Spleen (tissue), 11 donors: Measurements from ENCODE around the gene ALDH1L1. TPM values are rescaled to one million over a fixed set of nuclear protein-coding genes. Genes with fewer than 3 reads are reported as not detected.
A peak's percentile ranks its signal among the peaks of the same experiment; 100 is the strongest.

Experiments
- DNase-seq: peaks from one replicate; pipeline ENCODE4 v3.0.0-alpha.2; 2020
- H3K27ac ChIP-seq, 8 donors: fragments of 200-600 bp; sonication (generic) in 7 of 8; 1 replicate in 4 of 8; 2 replicates in 4 of 8; pipeline versions ENCODE4 v1.5.0 to v1.8.0; 2016 to 2021; ENCODE audit warnings: inconsistent platforms in 4 of 8, mild to moderate bottlenecking in 4 of 8, moderate library complexity in 1 of 8
- H3K27me3 ChIP-seq, 7 donors: fragments of 200-600 bp; sonication (generic) in 6 of 7; replicated peaks in 1 of 7; 1 replicate in 4 of 7; 2 replicates in 3 of 7; pipeline versions ENCODE4 v1.5.0 to v1.8.0; 2016 to 2021; ENCODE audit warnings: inconsistent platforms in 3 of 7, mild to moderate bottlenecking in 1 of 7
- H3K36me3 ChIP-seq, 6 donors: fragments of 200-600 bp; sonication (generic) in 5 of 6; 1 replicate in 4 of 6; 2 replicates in 2 of 6; pipeline versions ENCODE4 v1.5.0 to v1.8.0; 2016 to 2021; ENCODE audit warnings: inconsistent platforms in 2 of 6
- H3K4me1 ChIP-seq, 6 donors: fragments of 200-600 bp; sonication (generic) in 5 of 6; 1 replicate in 3 of 6; 2 replicates in 3 of 6; pipeline versions ENCODE4 v1.5.0 to v1.8.0; 2016 to 2021; ENCODE audit warnings: inconsistent platforms in 3 of 6
- H3K4me3 ChIP-seq, 8 donors: fragments of 200-600 bp; sonication (generic) in 7 of 8; 1 replicate in 4 of 8; 2 replicates in 4 of 8; pipeline versions ENCODE4 v1.5.0 to v1.8.0; 2016 to 2021; ENCODE audit warnings: inconsistent platforms in 4 of 8, mild to moderate bottlenecking in 4 of 8, moderate library complexity in 2 of 8
- H3K9me3 ChIP-seq, 8 donors: fragments of 200-600 bp; sonication (generic) in 7 of 8; 1 replicate in 4 of 8; 2 replicates in 4 of 8; pipeline versions ENCODE4 v1.5.0 to v1.8.0; 2016 to 2021; ENCODE audit warnings: inconsistent platforms in 4 of 8
- POLR2A ChIP-seq, 3 donors: fragments of 450-650 bp; IDR thresholded peaks; one replicate each; pipeline ENCODE4 v1.5.1; 2017; ENCODE audit warnings: antibody characterized with exemption in 3 of 3, mild to moderate bottlenecking in 1 of 3
- POLR2AphosphoS5 ChIP-seq, 3 donors: sonication (generic); formaldehyde crosslinking; IDR thresholded peaks; one replicate each; pipeline ENCODE4 v1.5.1; 2017; ENCODE audit warnings: antibody characterized with exemption in 3 of 3
- WGBS, 5 donors: extraction: QIAGEN DNeasy Blood & Tissue Kit in 3 of 5; methylation state at CpG; one replicate each; pipeline versions ENCODE4 v1.1.5 to v1.1.7; 2013 to 2018; 5-methylcytosine and 5-hydroxymethylcytosine counted together
- intact Hi-C: fragments of 100-400 bp; cut with DNase I; formaldehyde crosslinking; loops from one replicate; pipeline ENCODE4 v1.15.0; 2023; ENCODE audit warnings: low total_unique reads
- polyA plus RNA-seq, 3 donors: library from polyadenylated mRNA; stranded (reverse); fragments of 200-250 nt; gene quantifications; one replicate each; pipeline ENCODE4 v1.2.1, GENCODE V29; 2013
- total RNA-seq, 7 donors: library from RNA; depleted of rRNA in 3 of 7; stranded (reverse); fragments of >200 nt in 3 of 7; fragmentation: NEBNext Ultra II Directional in 4 of 7; extraction: Animal tissue kit (Norgen Biotek cat#: 25700) in 4 of 7; gene quantifications; one replicate each; pipeline versions ENCODE4 v1.1.0 to v1.2.1, GENCODE V29; 2016 to 2021
- TF ChIP-seq, protein P1 (sequence below), 11 experiments: fragments of 200-600 bp in 7 of 11; fragments of 450-650 bp in 4 of 11; sonication (generic) in 4 of 11; IDR thresholded peaks in 8 of 11; conservative IDR thresholded peaks in 3 of 11; 1 replicate in 7 of 11; 2 replicates in 4 of 11; pipeline versions ENCODE4 v1.4.0 to v1.8.0; 2016 to 2021; ENCODE audit warnings: antibody characterized with exemption in 11 of 11, inconsistent platforms in 4 of 11, mild to moderate bottlenecking in 1 of 11
- donor health status: healthy with polysubstance abuse.
- donor health status: DM: no; HTN: no; CAD: no; lungs with moderate emphysema.
- donor health status: DM: no; HTN: no; CAD: no.
- donor health status: Bipolar disorder and iron deficiency.
- donor health status: healthy.
- donor health status: DM: no; HTN: no; CAD: no.
- donor health status: DM: yes; HTN: yes; CAD: no.

The ALDH1L1 gene
- total and polyA plus RNA-seq, 10 donors: 0.09 to 1.3 (median 0.29) TPM; not detected in 3

DNA sequence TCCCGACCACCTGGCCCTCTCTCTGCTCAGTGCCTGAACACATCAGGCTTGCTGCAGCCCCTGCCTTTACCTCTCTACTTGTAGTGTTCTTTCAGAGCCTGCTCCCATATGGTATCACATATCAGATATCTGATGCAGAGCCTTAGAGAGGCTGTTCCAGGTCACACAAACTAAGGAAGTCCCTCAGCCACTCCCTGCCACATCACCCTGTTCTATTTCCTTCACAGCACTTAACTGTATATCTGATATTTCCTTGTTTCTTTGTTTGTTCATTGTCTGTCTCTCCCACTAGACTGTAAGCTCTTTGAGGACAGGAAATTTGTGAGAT is 976 bp upstream of the ALDH1L1 start:
- intact Hi-C loops: no loop called here
- Histone ChIP-seq H3K4me3 (peak overlapping the region in 1 of 8 donors; percentile 41), H3K36me3 (no peaks in the 10 kb centered on the region), H3K27me3 (peaks cover 0 to 46% (median 28%) of the 10 kb centered on the region in 7 donors), H3K27ac (no peak overlapping the region), H3K4me1 (peaks cover 0 to 19% (median 16%) of the 10 kb centered on the region in 6 donors), H3K9me3 (no peaks in the 10 kb centered on the region)
- 6 to 50% (median 24%) methylated on average over 1 of the region's 1 CpG for WGBS, 5 donors
- DNase-seq: no peak
- TF ChIP-seq POLR2A (IDR thresholded peaks at IDR 0.05): no peak
- no peak for TF ChIP-seq POLR2AphosphoS5 (IDR thresholded peaks at IDR 0.05)
- TF ChIP-seq, protein P1, sequence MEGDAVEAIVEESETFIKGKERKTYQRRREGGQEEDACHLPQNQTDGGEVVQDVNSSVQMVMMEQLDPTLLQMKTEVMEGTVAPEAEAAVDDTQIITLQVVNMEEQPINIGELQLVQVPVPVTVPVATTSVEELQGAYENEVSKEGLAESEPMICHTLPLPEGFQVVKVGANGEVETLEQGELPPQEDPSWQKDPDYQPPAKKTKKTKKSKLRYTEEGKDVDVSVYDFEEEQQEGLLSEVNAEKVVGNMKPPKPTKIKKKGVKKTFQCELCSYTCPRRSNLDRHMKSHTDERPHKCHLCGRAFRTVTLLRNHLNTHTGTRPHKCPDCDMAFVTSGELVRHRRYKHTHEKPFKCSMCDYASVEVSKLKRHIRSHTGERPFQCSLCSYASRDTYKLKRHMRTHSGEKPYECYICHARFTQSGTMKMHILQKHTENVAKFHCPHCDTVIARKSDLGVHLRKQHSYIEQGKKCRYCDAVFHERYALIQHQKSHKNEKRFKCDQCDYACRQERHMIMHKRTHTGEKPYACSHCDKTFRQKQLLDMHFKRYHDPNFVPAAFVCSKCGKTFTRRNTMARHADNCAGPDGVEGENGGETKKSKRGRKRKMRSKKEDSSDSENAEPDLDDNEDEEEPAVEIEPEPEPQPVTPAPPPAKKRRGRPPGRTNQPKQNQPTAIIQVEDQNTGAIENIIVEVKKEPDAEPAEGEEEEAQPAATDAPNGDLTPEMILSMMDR (IDR thresholded peaks at IDR 0.05 in 8 of 11, conservative IDR thresholded peaks at IDR 0.05 in 3 of 11): no peak

DNA sequence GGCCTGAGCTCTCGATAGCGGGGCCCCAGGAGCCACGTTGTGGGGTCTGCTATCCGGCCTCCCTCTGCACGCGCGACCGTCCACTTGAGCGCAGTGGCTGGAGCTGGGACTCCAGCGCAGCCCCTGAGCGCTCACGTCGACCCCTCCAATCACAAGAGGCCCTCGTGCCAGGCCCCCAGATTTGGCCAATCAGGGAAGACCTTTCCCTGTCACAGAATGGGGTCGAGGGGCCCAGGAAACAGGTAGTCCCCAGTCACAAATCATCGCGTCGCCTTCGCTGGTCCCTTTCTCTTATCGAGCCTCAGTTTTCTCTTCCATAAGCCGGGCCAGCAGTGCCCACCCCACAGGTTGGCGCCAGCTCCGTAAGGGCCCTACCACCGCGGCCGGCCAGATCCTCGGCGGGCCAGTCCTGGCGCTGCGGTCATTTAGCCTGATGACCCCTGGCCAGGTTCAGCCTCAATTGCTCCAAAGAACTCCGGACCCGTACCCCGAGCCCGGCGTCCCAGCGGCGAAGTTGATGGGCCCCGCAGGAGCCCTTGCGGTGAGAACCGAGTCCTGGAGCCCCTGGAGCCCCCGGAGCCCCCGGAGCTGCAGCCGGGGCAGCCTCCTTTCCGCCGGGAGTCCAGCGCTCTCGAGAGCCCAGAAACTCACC is 435 bp downstream of the ALDH1L1 start:
- H3K4me1 ChIP-seq: peaks cover 0 to 19% (median 16%) of the 10 kb centered on the region in 6 donors
- no peak for DNase-seq
- H3K9me3 ChIP-seq: no peaks in the 10 kb centered on the region
- H3K27me3 ChIP-seq: peaks cover 0 to 46% (median 28%) of the 10 kb centered on the region in 7 donors
- H3K4me3 ChIP-seq: peak overlapping the region in 7 of 8 donors; percentile 1 to 56 (median 27)
- H3K36me3 ChIP-seq: no peaks in the 10 kb centered on the region
- intact Hi-C loops: no loop called here
- 3 to 15% (median 5%) methylated on average over 26 to 47 of the region's 47 CpGs for WGBS, 5 donors
- H3K27ac ChIP-seq: no peak overlapping the region
- TF ChIP-seq POLR2A (IDR thresholded peaks at IDR 0.05): no peak
- TF ChIP-seq, protein P1 (IDR thresholded peaks at IDR 0.05 in 8 of 11, conservative IDR thresholded peaks at IDR 0.05 in 3 of 11): no peak
- no peak for TF ChIP-seq POLR2AphosphoS5 (IDR thresholded peaks at IDR 0.05)

DNA sequence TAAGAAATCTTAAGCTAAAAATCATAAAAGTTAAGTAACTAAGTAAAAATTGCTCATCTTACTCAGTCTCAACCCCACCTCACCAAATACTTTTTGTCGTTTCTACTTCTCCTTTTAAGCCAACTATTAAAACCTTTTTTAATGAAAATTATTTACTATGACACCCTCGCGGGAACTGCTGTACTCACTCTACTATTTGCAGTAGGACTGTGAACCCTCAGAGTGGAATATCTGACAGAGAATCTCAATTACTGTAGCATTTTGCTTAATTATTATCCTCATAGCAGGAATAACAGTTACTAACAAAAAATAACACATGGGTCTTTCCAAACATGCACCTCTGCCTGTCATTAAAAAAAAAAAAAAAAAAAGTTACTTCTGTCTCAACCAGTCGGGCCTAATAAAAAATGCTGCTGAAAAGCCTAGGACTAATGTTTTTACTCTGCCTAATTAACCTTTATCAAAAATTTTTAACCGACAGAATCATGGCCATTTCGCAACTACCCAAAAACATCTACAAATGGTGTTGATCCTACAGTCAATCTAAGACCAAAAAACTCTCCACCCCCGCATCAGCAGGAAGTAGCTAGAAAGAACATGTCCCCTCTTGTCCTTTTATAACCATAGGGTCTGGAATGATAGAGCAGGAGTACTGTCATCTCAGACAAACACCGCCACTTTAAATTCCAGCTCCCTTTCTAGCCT is 10.2 kb downstream of the ALDH1L1 start:
- TF ChIP-seq POLR2A (IDR thresholded peaks at IDR 0.05) (no peak), POLR2AphosphoS5 (IDR thresholded peaks at IDR 0.05) (no peak)
- TF ChIP-seq, protein P1 (IDR thresholded peaks at IDR 0.05 in 8 of 11, conservative IDR thresholded peaks at IDR 0.05 in 3 of 11): no peak
- 82 to 89% (median 88%) methylated on average over 8 of the region's 8 CpGs for WGBS, 5 donors
- intact Hi-C loops: no loop called here

DNA sequence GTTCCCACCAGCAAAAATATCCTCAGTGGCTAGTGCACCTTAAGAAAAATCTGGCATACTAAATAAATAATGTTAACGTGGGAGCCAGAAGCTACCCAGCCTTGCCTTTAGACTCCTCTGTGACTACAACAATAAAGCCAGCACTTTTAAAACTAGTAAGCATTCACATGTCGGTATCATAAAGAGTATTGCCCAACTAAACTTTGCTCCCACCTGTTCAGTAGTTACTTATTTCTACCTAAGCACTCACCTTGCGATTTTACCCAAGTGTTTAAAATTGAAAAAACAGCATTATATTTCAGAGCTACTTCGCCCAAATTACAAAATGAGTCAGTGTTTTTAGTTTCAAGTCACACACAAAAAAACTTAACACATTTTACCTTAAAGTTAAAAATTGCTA is 12.8 kb downstream of the ALDH1L1 start:
- Histone ChIP-seq H3K9me3 (peaks cover 0 to 5% (median 0%) of the 10 kb centered on the region in 8 donors), H3K4me1 (no peaks in the 10 kb centered on the region), H3K36me3 (no peaks in the 10 kb centered on the region), H3K4me3 (no peak overlapping the region), H3K27ac (no peak overlapping the region), H3K27me3 (peaks cover 0 to 25% (median 0%) of the 10 kb centered on the region in 7 donors)
- intact Hi-C loops: no loop called here
- TF ChIP-seq POLR2A (IDR thresholded peaks at IDR 0.05): no peak
- TF ChIP-seq, protein P1 (IDR thresholded peaks at IDR 0.05 in 8 of 11, conservative IDR thresholded peaks at IDR 0.05 in 3 of 11): no peak
- no peak for TF ChIP-seq POLR2AphosphoS5 (IDR thresholded peaks at IDR 0.05)
- no peak for DNase-seq
- WGBS, 5 donors: 86 to 94% (median 87%) methylated on average over 4 of the region's 4 CpGs

More for the DNA sequence above, 10.2 kb downstream of the ALDH1L1 start:
- no peaks in the 10 kb centered on the region for H3K4me1 ChIP-seq
- no peak overlapping the region for H3K4me3 ChIP-seq
- H3K9me3 ChIP-seq: no peaks in the 10 kb centered on the region
- H3K27me3 ChIP-seq: peaks cover 0 to 33% (median 0%) of the 10 kb centered on the region in 7 donors
- no peak overlapping the region for H3K27ac ChIP-seq
- H3K36me3 ChIP-seq: no peaks in the 10 kb centered on the region
- DNase-seq: no peak
